CD8-positive, alpha-beta memory T cell (primary cell): Measurements from ENCODE around the gene PSEN2. TPM values are rescaled to one million over a fixed set of nuclear protein-coding genes. Genes with fewer than 3 reads are reported as not detected.
"Not testable (repeated sequence)": the region's sequence is repeated elsewhere in the genome, so short reads cannot be mapped to it uniquely, and the experiment has no call there.

ENCODE experiments used
- CTCF ChIA-PET: fragments of 350-600 bp; sonication (Branson Sonifier 250); formaldehyde crosslinking; loops from one replicate; lab custom pipeline; 2021; ENCODE audit warnings: antibody characterized with exemption; lab: Charles Lee
- POLR2A ChIA-PET: fragments of 350-600 bp; sonication (Branson Sonifier 250); formaldehyde crosslinking; loops from one replicate; lab custom pipeline; 2021; ENCODE audit warnings: antibody characterized with exemption; lab: Charles Lee
- DNase-seq, 5 donors: peaks; one replicate each; pipeline versions ENCODE4 v3.0.0 to v3.0.0-alpha.2; 2020 to 2022; ENCODE audit warnings: mixed read lengths in 1 of 5
- H3K27ac ChIP-seq: one replicate; pipeline ENCODE4 v1.7.0; 2013; ENCODE audit warnings: low read depth, mild to moderate bottlenecking, low read length, moderate library complexity
- H3K27me3 ChIP-seq: 2 replicates; pipeline ENCODE4 v1.7.0; 2013; ENCODE audit warnings: low read length, mild to moderate bottlenecking; ENCODE audit not compliant: insufficient read depth, poor library complexity, severe bottlenecking
- H3K36me3 ChIP-seq: 2 replicates; pipeline ENCODE4 v1.7.0; 2013; ENCODE audit warnings: mild to moderate bottlenecking, low read length, moderate library complexity; ENCODE audit not compliant: insufficient read depth
- H3K4me1 ChIP-seq: 2 replicates; pipeline ENCODE4 v1.7.0; 2013; ENCODE audit warnings: mild to moderate bottlenecking, low read length, moderate library complexity; ENCODE audit not compliant: insufficient read depth
- H3K4me3 ChIP-seq: 2 replicates; pipeline ENCODE4 v1.7.0; 2013; ENCODE audit warnings: mild to moderate bottlenecking, low read length
- H3K9me3 ChIP-seq: 2 replicates; pipeline ENCODE4 v1.7.0; 2013; ENCODE audit warnings: mild to moderate bottlenecking, low read length
- H3K27ac Mint-ChIP-seq, 8 donors: one replicate each; pipeline ENCODE4 v1.8.0; 2020 to 2021; ENCODE audit warnings: mixed read lengths in 8 of 8, mild to moderate bottlenecking in 6 of 8, inconsistent platforms in 3 of 8, moderate library complexity in 3 of 8
- H3K27me3 Mint-ChIP-seq, 2 donors: one replicate each; pipeline ENCODE4 v1.8.0; 2020 to 2021; ENCODE audit warnings: mixed read lengths in 2 of 2, mild to moderate bottlenecking in 1 of 2, moderate library complexity in 1 of 2
- H3K36me3 Mint-ChIP-seq, 3 donors: one replicate each; pipeline ENCODE4 v1.8.0; 2020 to 2021; ENCODE audit warnings: mixed read lengths in 3 of 3, inconsistent platforms in 1 of 3, mild to moderate bottlenecking in 1 of 3
- H3K4me1 Mint-ChIP-seq, 3 donors: one replicate each; pipeline ENCODE4 v1.8.0; 2020 to 2021; ENCODE audit warnings: mixed read lengths in 3 of 3, inconsistent platforms in 1 of 3, mild to moderate bottlenecking in 1 of 3
- H3K4me3 Mint-ChIP-seq, 7 donors: one replicate each; pipeline ENCODE4 v1.8.0; 2020 to 2021; ENCODE audit warnings: mixed read lengths in 7 of 7, mild to moderate bottlenecking in 6 of 7, moderate library complexity in 4 of 7, inconsistent platforms in 2 of 7
- H3K9me3 Mint-ChIP-seq, 5 donors: one replicate each; pipeline ENCODE4 v1.8.0; 2020 to 2022; ENCODE audit warnings: mixed read lengths in 5 of 5, mild to moderate bottlenecking in 3 of 5, moderate library complexity in 2 of 5, inconsistent platforms in 1 of 5
- polyA plus RNA-seq: library from polyadenylated mRNA; unstranded; fragments of 300-500 nt; fragmentation: Illumina TruSeq; gene quantifications from one replicate; pipeline ENCODE4 v1.2.3, GENCODE V29; 2021
- total RNA-seq, 2 experiments: library from RNA; stranded (reverse); gene quantifications; one replicate each; pipeline ENCODE4 v1.2.3, GENCODE V29; 2021

The PSEN2 gene
- total and polyA plus RNA-seq, 3 experiments from 2014 or later: 9.8 to 10.5 (median 10.2) TPM

GRCh38 chr1:226827458-226827857 lies 43.0 kb upstream of the PSEN2 start:
- peaks cover 0 to 5% of the 10 kb centered on the region in 2 donors for H3K27me3 Mint-ChIP-seq
- no peaks in the 10 kb centered on the region for H3K9me3 ChIP-seq
- H3K4me3 Mint-ChIP-seq: peak overlapping the region in 5 of 7 donors; percentile 29 to 81 (median 37)
- H3K36me3 ChIP-seq: no peaks in the 10 kb centered on the region
- POLR2A ChIA-PET: interaction anchor here (0.9 to 1.0 kb wide), 2 partner anchors 177 to 194 kb away, joined by 3 to 4 read pairs; no protein-coding TSS in a partner anchor
- CTCF ChIA-PET: interaction anchor here (0.6 to 5.5 kb wide), 25 partner anchors 10 to 216 kb away, joined by 3 to 47 read pairs (median 4); partner anchors contain the start of gene ITPKB
- DNase-seq: peak in 1 of 5 donors; percentile 14
- no peaks in the 10 kb centered on the region for H3K9me3 Mint-ChIP-seq
- no peaks in the 10 kb centered on the region for H3K27me3 ChIP-seq
- peaks cover 14 to 16% (median 15%) of the 10 kb centered on the region in 3 donors for H3K4me1 Mint-ChIP-seq
- H3K4me3 ChIP-seq: peak overlapping the region; percentile 20
- peaks cover 11% of the 10 kb centered on the region for H3K4me1 ChIP-seq
- H3K27ac Mint-ChIP-seq: peak overlapping the region in 7 of 8 donors; percentile 42 to 93 (median 88)
- no peaks in the 10 kb centered on the region for H3K36me3 Mint-ChIP-seq
- peak overlapping the region; percentile 59 for H3K27ac ChIP-seq

- Histone ChIP-seq H3K4me3 (peak overlapping the region; percentile 20), H3K27ac (peak overlapping the region; percentile 59), H3K27me3 (no peaks in the 10 kb centered on the region), H3K36me3 (no peaks in the 10 kb centered on the region), H3K9me3 (no peaks in the 10 kb centered on the region), H3K4me1 (peaks cover 11% of the 10 kb centered on the region)
- H3K4me3 Mint-ChIP-seq: peak overlapping the region in 6 of 7 donors; percentile 29 to 81 (median 64)
- POLR2A ChIA-PET: interaction anchor here (0.5 to 1.1 kb wide), 4 partner anchors 52 to 195 kb away, joined by 3 to 4 read pairs (median 3); partner anchors contain the start of gene ITPKB
- H3K4me1 Mint-ChIP-seq: peaks cover 14 to 16% (median 15%) of the 10 kb centered on the region in 3 donors
- CTCF ChIA-PET: interaction anchor here (0.6 to 5.5 kb wide), 21 partner anchors 18 to 403 kb away, joined by 3 to 47 read pairs (median 4); partner anchors contain the start of gene ITPKB
- no peaks in the 10 kb centered on the region for H3K9me3 Mint-ChIP-seq
- H3K27ac Mint-ChIP-seq: peak overlapping the region in 6 of 8 donors; percentile 41 to 93 (median 88)
- H3K36me3 Mint-ChIP-seq: no peaks in the 10 kb centered on the region
- DNase-seq: peak; percentile 87 to 96 (median 92)
- peaks cover 0 to 5% of the 10 kb centered on the region in 2 donors for H3K27me3 Mint-ChIP-seq
Measured at GRCh38 chr1:226827968-226828513, 42.4 kb upstream of the PSEN2 start.

GRCh38 chr1:226829105-226829504 lies 41.3 kb upstream of the PSEN2 start:
- no peaks in the 10 kb centered on the region for H3K27me3 ChIP-seq
- no peak for DNase-seq
- Mint-ChIP-seq H3K4me1 (peaks cover 14 to 16% (median 15%) of the 10 kb centered on the region in 3 donors), H3K9me3 (peaks cover 0 to 4% (median 0%) of the 10 kb centered on the region in 5 donors), H3K27ac (no peak overlapping the region), H3K36me3 (no peaks in the 10 kb centered on the region), H3K27me3 (peaks cover 3 to 9% of the 10 kb centered on the region in 2 donors), H3K4me3 (no peak overlapping the region)
- ChIA-PET CTCF (interaction anchor here (0.7 to 5.5 kb wide), 9 partner anchors 8 to 372 kb away, joined by 3 to 47 read pairs (median 5); partner anchors contain the start of gene ITPKB), POLR2A (interaction anchor here (1.1 kb wide), 1 partner anchor 90 kb away, joined by 3 read pairs; the partner anchor contains the start of gene ITPKB)
- no peak overlapping the region for H3K27ac ChIP-seq
- H3K36me3 ChIP-seq: no peaks in the 10 kb centered on the region
- H3K9me3 ChIP-seq: no peaks in the 10 kb centered on the region
- no peak overlapping the region for H3K4me3 ChIP-seq
- peaks cover 11% of the 10 kb centered on the region for H3K4me1 ChIP-seq

- no peak for DNase-seq
- Mint-ChIP-seq H3K27me3 (peaks cover 8 to 18% of the 10 kb centered on the region in 2 donors), H3K9me3 (peaks cover 0 to 4% (median 0%) of the 10 kb centered on the region in 5 donors), H3K36me3 (peaks cover 0 to 8% (median 0%) of the 10 kb centered on the region in 3 donors), H3K4me1 (peaks cover 12 to 14% (median 13%) of the 10 kb centered on the region in 3 donors), H3K4me3 (no peak overlapping the region), H3K27ac (no peak overlapping the region)
- Histone ChIP-seq H3K9me3 (no peaks in the 10 kb centered on the region), H3K4me3 (no peak overlapping the region), H3K27me3 (no peaks in the 10 kb centered on the region), H3K27ac (no peak overlapping the region), H3K36me3 (no peaks in the 10 kb centered on the region), H3K4me1 (peaks cover 11% of the 10 kb centered on the region)
- POLR2A ChIA-PET: no interaction called here
- CTCF ChIA-PET: no interaction called here
Measured at GRCh38 chr1:226831953-226832352, 38.5 kb upstream of the PSEN2 start.

GRCh38 chr1:226832613-226833012 lies 37.8 kb upstream of the PSEN2 start:
- H3K27ac Mint-ChIP-seq: peak overlapping the region in 1 of 8 donors; percentile 35
- H3K4me3 Mint-ChIP-seq: no peak overlapping the region
- Histone ChIP-seq H3K4me1 (peaks cover 6% of the 10 kb centered on the region), H3K27me3 (no peaks in the 10 kb centered on the region), H3K27ac (no peak overlapping the region), H3K4me3 (no peak overlapping the region), H3K9me3 (no peaks in the 10 kb centered on the region), H3K36me3 (no peaks in the 10 kb centered on the region)
- DNase-seq: no peak
- peaks cover 0 to 8% (median 0%) of the 10 kb centered on the region in 3 donors for H3K36me3 Mint-ChIP-seq
- CTCF ChIA-PET: no interaction called here
- peaks cover 8 to 18% of the 10 kb centered on the region in 2 donors for H3K27me3 Mint-ChIP-seq
- peaks cover 5 to 7% (median 7%) of the 10 kb centered on the region in 3 donors for H3K4me1 Mint-ChIP-seq
- H3K9me3 Mint-ChIP-seq: peaks cover 0 to 4% (median 0%) of the 10 kb centered on the region in 5 donors
- POLR2A ChIA-PET: no interaction called here

- H3K4me3 Mint-ChIP-seq, DNase-seq, H3K4me1 Mint-ChIP-seq, H3K9me3 ChIP-seq, POLR2A ChIA-PET, CTCF ChIA-PET, H3K4me1 ChIP-seq, H3K4me3 ChIP-seq, H3K9me3 Mint-ChIP-seq, H3K27me3 ChIP-seq, H3K36me3 ChIP-seq, H3K27ac Mint-ChIP-seq, H3K27ac ChIP-seq, H3K36me3 Mint-ChIP-seq: not testable (repeated sequence)
- H3K27me3 Mint-ChIP-seq: peaks cover 8 to 18% of the 10 kb centered on the region in 2 donors
Measured at GRCh38 chr1:226834179-226834578, 36.2 kb upstream of the PSEN2 start.

DNA sequence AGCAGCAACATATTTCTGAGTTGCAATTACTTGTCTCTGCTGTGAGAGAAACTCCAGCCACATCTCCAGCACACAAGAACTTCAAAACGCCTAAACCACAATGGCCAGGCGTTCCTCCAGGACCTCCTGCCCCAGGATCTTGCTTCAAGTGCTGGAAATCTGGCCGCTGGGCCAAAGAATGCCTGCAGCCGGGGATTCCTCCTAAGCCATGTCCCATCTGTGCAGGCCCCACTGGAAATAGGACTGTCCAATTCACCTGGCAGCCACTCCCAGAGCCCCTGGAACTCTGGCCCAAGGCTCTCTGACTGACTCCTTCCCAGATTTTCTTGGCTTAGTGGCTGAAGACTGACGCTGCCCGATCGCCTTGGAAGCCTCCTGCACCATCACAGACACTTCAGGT lies 35.0 kb upstream of the PSEN2 start:
- H3K36me3 ChIP-seq, CTCF ChIA-PET, POLR2A ChIA-PET, DNase-seq, H3K27ac Mint-ChIP-seq, H3K36me3 Mint-ChIP-seq, H3K4me1 Mint-ChIP-seq, H3K9me3 Mint-ChIP-seq, H3K27me3 ChIP-seq, H3K4me1 ChIP-seq, H3K9me3 ChIP-seq, H3K4me3 Mint-ChIP-seq, H3K4me3 ChIP-seq, H3K27ac ChIP-seq: not testable (repeated sequence)
- peaks cover 8 to 18% of the 10 kb centered on the region in 2 donors for H3K27me3 Mint-ChIP-seq

DNA sequence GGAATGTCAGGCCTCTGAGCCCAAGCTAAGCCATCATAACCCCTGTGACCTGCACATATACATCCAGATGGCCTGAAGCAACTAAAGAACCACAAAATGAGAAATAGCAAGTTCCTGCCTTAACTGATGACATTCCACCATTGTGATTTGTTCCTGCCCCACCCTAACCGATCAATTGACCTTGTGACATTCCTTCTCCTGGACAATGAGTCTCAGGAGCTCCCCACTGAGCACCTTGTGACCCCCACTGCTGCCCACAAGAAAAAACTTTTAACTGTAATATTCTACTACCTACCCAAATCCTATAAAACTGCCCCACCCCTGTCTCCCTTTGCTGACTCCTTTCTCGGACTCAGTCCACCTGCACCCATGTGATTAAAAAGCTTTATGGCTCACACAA lies 32.5 kb upstream of the PSEN2 start:
- peaks cover 8 to 13% of the 10 kb centered on the region in 2 donors for H3K27me3 Mint-ChIP-seq
- H3K27me3 ChIP-seq, DNase-seq, H3K27ac Mint-ChIP-seq, H3K27ac ChIP-seq, H3K36me3 Mint-ChIP-seq, H3K4me3 ChIP-seq, H3K9me3 ChIP-seq, CTCF ChIA-PET, POLR2A ChIA-PET, H3K36me3 ChIP-seq, H3K9me3 Mint-ChIP-seq, H3K4me3 Mint-ChIP-seq, H3K4me1 ChIP-seq, H3K4me1 Mint-ChIP-seq: not testable (repeated sequence)
